ENCODE data around the gene NUP88.
A peak's percentile ranks its signal among the peaks of the same experiment; 100 is the strongest.

Gene NUP88

DNA sequence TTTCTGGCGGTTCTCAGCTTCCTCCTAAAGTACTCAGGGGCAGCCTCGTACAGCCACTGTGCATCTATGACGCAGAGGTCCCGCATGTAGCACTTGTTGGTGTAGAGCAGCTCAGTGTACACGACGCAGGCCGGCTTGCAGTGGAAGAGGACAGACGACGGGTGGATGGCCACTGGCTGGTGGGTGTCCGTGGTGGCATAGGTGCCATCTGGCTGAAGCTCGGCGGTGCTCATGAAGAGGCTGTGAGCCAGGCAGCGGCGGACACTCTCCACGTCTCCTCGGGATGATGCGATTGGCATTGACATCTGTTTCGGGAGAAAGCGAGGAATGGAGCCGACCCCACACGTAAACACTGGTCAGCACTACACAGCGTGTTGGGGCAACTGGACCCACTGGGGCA lies 24.7 kb upstream of the NUP88 start:
- no peaks in the 10 kb centered on the region for H3K9me3 ChIP-seq (replicated peaks; ENCODE audit: insufficient read depth, low read length)
- H3K36me3 ChIP-seq (replicated peaks; ENCODE audit: insufficient read depth, low read length) = peaks cover 8% of the 10 kb centered on the region; the same call in 1 of the 2 replicates
- TF ChIP-seq EZH2 (optimal IDR thresholded peaks at IDR 0.05; ENCODE audit: low read depth, low read length) (no peak), EZH2phosphoT487 (IDR thresholded peaks at IDR 0.05; ENCODE audit: low read length) (no peak)
- TF ChIP-seq, protein P1, sequence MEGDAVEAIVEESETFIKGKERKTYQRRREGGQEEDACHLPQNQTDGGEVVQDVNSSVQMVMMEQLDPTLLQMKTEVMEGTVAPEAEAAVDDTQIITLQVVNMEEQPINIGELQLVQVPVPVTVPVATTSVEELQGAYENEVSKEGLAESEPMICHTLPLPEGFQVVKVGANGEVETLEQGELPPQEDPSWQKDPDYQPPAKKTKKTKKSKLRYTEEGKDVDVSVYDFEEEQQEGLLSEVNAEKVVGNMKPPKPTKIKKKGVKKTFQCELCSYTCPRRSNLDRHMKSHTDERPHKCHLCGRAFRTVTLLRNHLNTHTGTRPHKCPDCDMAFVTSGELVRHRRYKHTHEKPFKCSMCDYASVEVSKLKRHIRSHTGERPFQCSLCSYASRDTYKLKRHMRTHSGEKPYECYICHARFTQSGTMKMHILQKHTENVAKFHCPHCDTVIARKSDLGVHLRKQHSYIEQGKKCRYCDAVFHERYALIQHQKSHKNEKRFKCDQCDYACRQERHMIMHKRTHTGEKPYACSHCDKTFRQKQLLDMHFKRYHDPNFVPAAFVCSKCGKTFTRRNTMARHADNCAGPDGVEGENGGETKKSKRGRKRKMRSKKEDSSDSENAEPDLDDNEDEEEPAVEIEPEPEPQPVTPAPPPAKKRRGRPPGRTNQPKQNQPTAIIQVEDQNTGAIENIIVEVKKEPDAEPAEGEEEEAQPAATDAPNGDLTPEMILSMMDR (IDR thresholded peaks at IDR 0.05; ENCODE audit: low read length) = no peak
- H2AFZ ChIP-seq (ENCODE audit: low read length) = no peak overlapping the region
- H3K4me1 ChIP-seq (ENCODE audit: low read length) = peaks cover 4% of the 10 kb centered on the region; the same call in 1 of the 2 replicates
- peaks cover 6% of the 10 kb centered on the region; the same call in 1 of the 2 replicates for H3K79me2 ChIP-seq (ENCODE audit: low read length)
- no peaks in the 10 kb centered on the region for H3K9me2 ChIP-seq (replicated peaks; ENCODE audit: insufficient read depth, low read length)
- no peaks in the 10 kb centered on the region for H4K20me1 ChIP-seq (ENCODE audit: insufficient read depth, low read length)
- no peak for DNase-seq
- H3F3A ChIP-seq (ENCODE audit: insufficient read depth, low read length) = peaks cover 2% of the 10 kb centered on the region; the same call in 1 of the 2 replicates
- no peak overlapping the region for H3K27ac ChIP-seq (ENCODE audit: low read length)
- H3K9ac ChIP-seq (ENCODE audit: low read length) = no peak overlapping the region
- H3K27me3 ChIP-seq (replicated peaks; ENCODE audit: insufficient read depth, low read length) = no peaks in the 10 kb centered on the region
- H3K4me2 ChIP-seq (ENCODE audit: low read depth, low read length) = no peak overlapping the region
- H3K4me3 ChIP-seq (ENCODE audit: low read length) = no peak overlapping the region

GRCh38 chr17:5443728-5444127 lies 24.3 kb upstream of the NUP88 start:
- Histone ChIP-seq H3K36me3 (replicated peaks; ENCODE audit: insufficient read depth, low read length) (peaks cover 8% of the 10 kb centered on the region; the same call in 1 of the 2 replicates), H3K9ac (ENCODE audit: low read length) (no peak overlapping the region), H3K9me3 (replicated peaks; ENCODE audit: insufficient read depth, low read length) (no peaks in the 10 kb centered on the region), H3K79me2 (ENCODE audit: low read length) (peaks cover 8% of the 10 kb centered on the region), H3K4me2 (ENCODE audit: low read depth, low read length) (no peak overlapping the region), H3K4me3 (ENCODE audit: low read length) (no peak overlapping the region), H3K27ac (ENCODE audit: low read length) (no peak overlapping the region), H3F3A (ENCODE audit: insufficient read depth, low read length) (peaks cover 2% of the 10 kb centered on the region; the same call in 1 of the 2 replicates), H2AFZ (ENCODE audit: low read length) (no peak overlapping the region), H4K20me1 (ENCODE audit: insufficient read depth, low read length) (no peaks in the 10 kb centered on the region), H3K27me3 (replicated peaks; ENCODE audit: insufficient read depth, low read length) (no peaks in the 10 kb centered on the region), H3K9me2 (replicated peaks; ENCODE audit: insufficient read depth, low read length) (no peaks in the 10 kb centered on the region), H3K4me1 (ENCODE audit: low read length) (peaks cover 4% of the 10 kb centered on the region; the same call in 1 of the 2 replicates)
- no peak for DNase-seq
- no peak for TF ChIP-seq EZH2 (optimal IDR thresholded peaks at IDR 0.05; ENCODE audit: low read depth, low read length)

GRCh38 chr17:5439446-5439764 lies 19.9 kb upstream of the NUP88 start:
- H3K36me3 ChIP-seq (replicated peaks; ENCODE audit: insufficient read depth, low read length) = peaks cover 10% of the 10 kb centered on the region

More at GRCh38 chr17:5439446-5439764, 19.9 kb upstream of the NUP88 start:
- peak overlapping the region; percentile 45; the same call in 1 of the 2 replicates for H3K27ac ChIP-seq (ENCODE audit: low read length)
- peaks cover 47% of the 10 kb centered on the region for H3K79me2 ChIP-seq (ENCODE audit: low read length)
- peak overlapping the region; percentile 76; the same call in 1 of the 2 replicates for H3K4me2 ChIP-seq (ENCODE audit: low read depth, low read length)
- H4K20me1 ChIP-seq (ENCODE audit: insufficient read depth, low read length) = no peaks in the 10 kb centered on the region
- peak overlapping the region; percentile 80 for H2AFZ ChIP-seq (ENCODE audit: low read length)
- H3K9ac ChIP-seq (ENCODE audit: low read length) = peak overlapping the region; percentile 39; the same call in 1 of the 2 replicates
- DNase-seq = no peak
- TF ChIP-seq, protein P1 (IDR thresholded peaks at IDR 0.05; ENCODE audit: low read length) = no peak; the same call in 1 of the 2 replicates
- TF ChIP-seq EZH2 (optimal IDR thresholded peaks at IDR 0.05; ENCODE audit: low read depth, low read length) (no peak), EZH2phosphoT487 (IDR thresholded peaks at IDR 0.05; ENCODE audit: low read length) (no peak)
- H3K4me3 ChIP-seq (ENCODE audit: low read length) = peak overlapping the region; percentile 42
- H3K4me1 ChIP-seq (ENCODE audit: low read length) = peaks cover 10% of the 10 kb centered on the region
- H3K27me3 ChIP-seq (replicated peaks; ENCODE audit: insufficient read depth, low read length) = no peaks in the 10 kb centered on the region
- peaks cover 2% of the 10 kb centered on the region; the same call in 1 of the 2 replicates for H3F3A ChIP-seq (ENCODE audit: insufficient read depth, low read length)
- H3K9me2 ChIP-seq (replicated peaks; ENCODE audit: insufficient read depth, low read length) = no peaks in the 10 kb centered on the region
- no peaks in the 10 kb centered on the region for H3K9me3 ChIP-seq (replicated peaks; ENCODE audit: insufficient read depth, low read length)

Measured in MM.1S (cell line).